WERI-Rb-1 (cell line): ENCODE data around the gene TPRG1L.

ENCODE experiments used
- DNase-seq: peaks from one replicate; pipeline ENCODE4 v3.0.0-alpha.2; 2020
- H3K27ac ChIP-seq: fragments of 250-450 bp; sonication (Bioruptor Pico); 2 replicates; pipeline ENCODE4 v1.5.1; 2020; ENCODE audit warnings: mild to moderate bottlenecking, moderate library complexity
- H3K27me3 ChIP-seq: fragments of 250-450 bp; sonication (Bioruptor Pico); 2 replicates; pipeline ENCODE4 v1.5.1; 2021; ENCODE audit warnings: mild to moderate bottlenecking, low read depth, moderate library complexity; ENCODE audit not compliant: insufficient read depth, severe bottlenecking
- H3K36me3 ChIP-seq: fragments of 250-450 bp; sonication (Bioruptor Pico); 2 replicates; pipeline ENCODE4 v1.5.1; 2020; ENCODE audit warnings: mild to moderate bottlenecking, moderate library complexity
- H3K4me3 ChIP-seq: 2 replicates; pipeline ENCODE4 v1.5.1; 2011; ENCODE audit warnings: low read depth, mild to moderate bottlenecking, control low read depth, low read length
- H3K9me3 ChIP-seq: fragments of 250-450 bp; sonication (Bioruptor Pico); 2 replicates; pipeline ENCODE4 v1.5.1; 2021; ENCODE audit warnings: mild to moderate bottlenecking, moderate library complexity; ENCODE audit not compliant: severe bottlenecking
- CTCF ChIP-seq: IDR thresholded peaks from 2 replicates; pipeline ENCODE4 v1.5.1; 2011; ENCODE audit warnings: low read depth, mild to moderate bottlenecking, control low read depth, inconsistent platforms, low read length

TPRG1L gene

GRCh38 chr1:3600354-3600753 is 24.5 kb upstream of the TPRG1L start:
- TF ChIP-seq CTCF, result no peak
- no peak for DNase-seq
- Histone ChIP-seq H3K27ac (no peak overlapping the region), H3K36me3 (no peaks in the 10 kb centered on the region), H3K27me3 (no peaks in the 10 kb centered on the region), H3K4me3 (no peak overlapping the region), H3K9me3 (peaks cover 6% of the 10 kb centered on the region)

GRCh38 chr1:3601743-3602142 is 23.1 kb upstream of the TPRG1L start:
- no peak for TF ChIP-seq CTCF
- no peak for DNase-seq
- no peak overlapping the region for H3K4me3 ChIP-seq
- peaks cover 6% of the 10 kb centered on the region for H3K9me3 ChIP-seq
- no peaks in the 10 kb centered on the region for H3K27me3 ChIP-seq
- H3K27ac ChIP-seq, result no peak overlapping the region
- H3K36me3 ChIP-seq, result no peaks in the 10 kb centered on the region

- Histone ChIP-seq H3K9me3 (peaks cover 6% of the 10 kb centered on the region), H3K27me3 (no peaks in the 10 kb centered on the region), H3K27ac (no peak overlapping the region), H3K36me3 (no peaks in the 10 kb centered on the region), H3K4me3 (no peak overlapping the region)
- no peak for DNase-seq
- TF ChIP-seq CTCF, result no peak
Measured at GRCh38 chr1:3602375-3602774, 22.4 kb upstream of the TPRG1L start.

- no peak for TF ChIP-seq CTCF
- Histone ChIP-seq H3K9me3 (peaks cover 6% of the 10 kb centered on the region), H3K4me3 (no peak overlapping the region), H3K36me3 (no peaks in the 10 kb centered on the region), H3K27me3 (no peaks in the 10 kb centered on the region), H3K27ac (no peak overlapping the region)
- no peak for DNase-seq
Measured at GRCh38 chr1:3603156-3603555, 21.7 kb upstream of the TPRG1L start.

GRCh38 chr1:3603571-3604467 is 21.0 kb upstream of the TPRG1L start:
- no peaks in the 10 kb centered on the region for H3K36me3 ChIP-seq
- peaks cover 6% of the 10 kb centered on the region for H3K9me3 ChIP-seq
- TF ChIP-seq CTCF, result no peak
- H3K4me3 ChIP-seq, result no peak overlapping the region
- no peaks in the 10 kb centered on the region for H3K27me3 ChIP-seq
- no peak overlapping the region for H3K27ac ChIP-seq
- no peak for DNase-seq
